ENCODE data around the gene KAT2A.

- no peak for TF ChIP-seq CTCF (IDR thresholded peaks at IDR 0.05)
- no peak for TF ChIP-seq POLR2A (IDR thresholded peaks at IDR 0.05)
Observed at GRCh38 chr17:42076797-42077559, 44.2 kb downstream of the KAT2A start.

All from esophagus squamous epithelium (tissue), 4 donors.